NCI-H345 treated with DMSO at 0.1 percent for 48 hours (cell line): ENCODE results near the gene PEPD.

ENCODE experiments used
- DNase-seq: peaks from one replicate; lab custom pipeline; 2025; ENCODE audit not compliant: unreplicated experiment; lab: John Stamatoyannopoulos, UW

PEPD gene

GRCh38 chr19:33366897-33367296 lies 154.7 kb downstream of the PEPD start:
- no peak for DNase-seq

GRCh38 chr19:33366127-33366526 lies 155.5 kb downstream of the PEPD start:
- DNase-seq, result no peak

- no peak for DNase-seq
These were observed 155.9 kb downstream of the PEPD start for GRCh38 chr19:33365691-33366090.

- no peak for DNase-seq
These were observed 158.1 kb downstream of the PEPD start for GRCh38 chr19:33363476-33363875.

GRCh38 chr19:33362508-33363228 lies 158.9 kb downstream of the PEPD start:
- no peak for DNase-seq

GRCh38 chr19:33359581-33359980 lies 162.0 kb downstream of the PEPD start:
- no peak for DNase-seq

- no peak for DNase-seq
These were observed 163.2 kb downstream of the PEPD start for GRCh38 chr19:33358408-33358807.

- DNase-seq, result no peak
These were observed 164.0 kb downstream of the PEPD start for GRCh38 chr19:33357556-33357955.

GRCh38 chr19:33355535-33355934 lies 166.1 kb downstream of the PEPD start:
- no peak for DNase-seq

- no peak for DNase-seq
These were observed 170.9 kb downstream of the PEPD start for GRCh38 chr19:33350538-33351309.

- no peak for DNase-seq
These were observed 172.0 kb downstream of the PEPD start for GRCh38 chr19:33349319-33350289.

- no peak for DNase-seq
These were observed 173.1 kb downstream of the PEPD start for GRCh38 chr19:33348301-33349010.

GRCh38 chr19:33347300-33347699 lies 174.3 kb downstream of the PEPD start:
- DNase-seq, result no peak

GRCh38 chr19:33346665-33347064 lies 174.9 kb downstream of the PEPD start:
- no peak for DNase-seq

GRCh38 chr19:33345163-33345562 lies 176.4 kb downstream of the PEPD start:
- DNase-seq, result no peak

- no peak for DNase-seq
These were observed 177.0 kb downstream of the PEPD start for GRCh38 chr19:33344573-33344925.

GRCh38 chr19:33343859-33344572 lies 177.6 kb downstream of the PEPD start:
- no peak for DNase-seq

- DNase-seq, result no peak
These were observed 178.3 kb downstream of the PEPD start for GRCh38 chr19:33343301-33343700.

GRCh38 chr19:33340991-33341390 lies 180.6 kb downstream of the PEPD start:
- no peak for DNase-seq
